CD4-positive, alpha-beta memory T cell (primary cell): ENCODE measurements around the gene HMOX1. TPM values are rescaled to one million over a fixed set of nuclear protein-coding genes. Genes with fewer than 3 reads are reported as not detected.
A peak's percentile ranks its signal among the peaks of the same experiment; 100 is the strongest.

Experiments used
- CTCF ChIA-PET: fragments of 350-600 bp; sonication (Branson Sonifier 250); formaldehyde crosslinking; loops from one replicate; lab custom pipeline; 2021; ENCODE audit warnings: inconsistent platforms; ENCODE audit not compliant: partially characterized antibody; lab: Charles Lee
- POLR2A ChIA-PET: fragments of 350-600 bp; sonication (Branson Sonifier 250); formaldehyde crosslinking; loops from one replicate; lab custom pipeline; 2021; ENCODE audit not compliant: partially characterized antibody; lab: Charles Lee
- DNase-seq, 5 donors: peaks; one replicate each; pipeline versions ENCODE4 v3.0.0 to v3.0.0-alpha.2; 2020 to 2022; ENCODE audit warnings: mixed read lengths in 1 of 5
- H3K27ac ChIP-seq: one replicate; pipeline ENCODE4 v1.7.0; 2013; ENCODE audit warnings: low read depth, low read length
- H3K27me3 ChIP-seq: 2 replicates; pipeline ENCODE4 v1.7.0; 2013; ENCODE audit warnings: mild to moderate bottlenecking, low read length, moderate library complexity; ENCODE audit not compliant: insufficient read depth
- H3K36me3 ChIP-seq: 2 replicates; pipeline ENCODE4 v1.7.0; 2013; ENCODE audit warnings: mild to moderate bottlenecking, low read length, moderate library complexity; ENCODE audit not compliant: insufficient read depth
- H3K4me1 ChIP-seq: 2 replicates; pipeline ENCODE4 v1.7.0; 2013; ENCODE audit warnings: mild to moderate bottlenecking, low read length, moderate library complexity; ENCODE audit not compliant: insufficient read depth
- H3K4me3 ChIP-seq, 2 donors: one replicate each; pipeline ENCODE4 v1.7.0; 2013; ENCODE audit warnings: low read length in 2 of 2, mild to moderate bottlenecking in 1 of 2
- H3K9me3 ChIP-seq, 2 donors: one replicate each; pipeline ENCODE4 v1.7.0; 2013; ENCODE audit warnings: low read length in 2 of 2, control low read depth in 1 of 2; ENCODE audit not compliant: control insufficient read depth in 1 of 2
- H3K27ac Mint-ChIP-seq, 7 donors: one replicate each; pipeline ENCODE4 v1.8.0; 2020 to 2021; ENCODE audit warnings: mixed read lengths in 7 of 7, mild to moderate bottlenecking in 6 of 7, inconsistent platforms in 3 of 7, moderate library complexity in 3 of 7
- H3K27me3 Mint-ChIP-seq, 2 donors: one replicate each; pipeline ENCODE4 v1.8.0; 2020 to 2021; ENCODE audit warnings: mixed read lengths in 2 of 2
- H3K36me3 Mint-ChIP-seq, 2 donors: one replicate each; pipeline ENCODE4 v1.8.0; 2020 to 2021; ENCODE audit warnings: mixed read lengths in 2 of 2, inconsistent platforms in 1 of 2, mild to moderate bottlenecking in 1 of 2
- H3K4me1 Mint-ChIP-seq, 4 donors: one replicate each; pipeline ENCODE4 v1.8.0; 2020 to 2021; ENCODE audit warnings: mixed read lengths in 4 of 4, mild to moderate bottlenecking in 1 of 4
- H3K4me3 Mint-ChIP-seq, 8 donors: one replicate each; pipeline ENCODE4 v1.8.0; 2020 to 2021; ENCODE audit warnings: mixed read lengths in 8 of 8, mild to moderate bottlenecking in 7 of 8, moderate library complexity in 6 of 8, inconsistent platforms in 3 of 8
- H3K9me3 Mint-ChIP-seq, 8 donors: one replicate each; pipeline ENCODE4 v1.8.0; 2020 to 2021; ENCODE audit warnings: mixed read lengths in 8 of 8, mild to moderate bottlenecking in 5 of 8, inconsistent platforms in 3 of 8, moderate library complexity in 1 of 8
- intact Hi-C: fragments of 100-400 bp; cut with micrococcal nuclease; formaldehyde crosslinking; loops from one replicate; pipeline ENCODE4 v1.15.1; 2023
- polyA plus RNA-seq, 2 donors: library from polyadenylated mRNA; unstranded; fragments of 300-500 nt; fragmentation: Illumina TruSeq; gene quantifications; one replicate each; pipeline ENCODE4 v1.2.3, GENCODE V29; 2021
- total RNA-seq, 2 experiments: library from RNA; stranded (reverse); gene quantifications; one replicate each; pipeline ENCODE4 v1.2.3, GENCODE V29; 2021

HMOX1 gene
- total and polyA plus RNA-seq, 4 experiments from 2014 or later, result 0.20 to 8.3 (median 7.7) TPM; not detected in 1

DNA sequence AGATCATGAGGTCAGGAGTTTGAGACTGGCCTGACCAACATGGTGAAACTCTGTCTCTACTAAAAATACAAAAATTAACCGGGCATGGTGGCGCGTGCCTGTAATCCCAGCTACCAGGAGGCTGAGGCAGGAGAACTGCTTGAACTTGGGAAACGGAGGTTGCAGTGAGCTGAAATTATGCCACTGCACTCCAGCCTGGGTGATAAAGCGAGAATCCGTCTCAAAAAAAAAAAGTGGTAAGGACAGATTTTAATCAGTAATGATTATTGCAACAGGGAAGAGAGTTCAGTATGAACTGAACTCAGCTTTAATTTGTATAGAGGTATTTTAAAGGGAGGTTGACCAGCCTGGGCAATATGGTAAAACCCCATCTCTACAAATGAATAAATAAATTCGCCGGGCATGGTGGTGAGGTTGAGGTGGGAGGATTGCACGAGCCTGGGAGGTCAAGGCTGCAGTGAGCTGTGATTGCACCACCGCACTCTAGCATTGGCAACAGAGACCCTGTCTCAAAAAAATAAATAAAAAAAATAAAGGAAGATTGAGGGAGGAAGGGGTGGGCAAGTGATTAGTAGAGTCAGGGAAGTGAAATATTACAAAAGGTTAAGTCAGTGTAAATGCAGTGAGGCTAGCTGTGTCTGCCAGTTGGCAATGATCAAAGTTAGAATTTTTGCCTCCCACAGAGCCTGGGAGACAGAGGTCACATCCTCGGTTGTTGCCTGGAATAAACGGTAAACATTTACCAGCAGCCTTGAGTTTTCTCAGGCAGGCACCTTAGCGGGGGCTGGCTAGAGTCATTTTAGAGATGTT is 16.4 kb downstream of the HMOX1 start:
- intact Hi-C loops, result loop anchor here (5.0 kb wide), 1 partner anchor 45 kb away; no protein-coding TSS in a partner anchor
- Histone ChIP-seq H3K4me1 (peaks cover 22% of the 10 kb centered on the region), H3K9me3 (no peaks in the 10 kb centered on the region), H3K36me3 (no peaks in the 10 kb centered on the region), H3K4me3 (no peak overlapping the region), H3K27ac (no peak overlapping the region), H3K27me3 (no peaks in the 10 kb centered on the region)
- H3K27ac Mint-ChIP-seq, result peak overlapping the region in 2 of 7 donors; percentile 29 to 66
- no peak for DNase-seq
- peaks cover 11 to 14% of the 10 kb centered on the region in 2 donors for H3K36me3 Mint-ChIP-seq
- ChIA-PET POLR2A (interaction anchor here (1.4 kb wide), 1 partner anchor 98 kb away, joined by 3 read pairs; the partner anchor contains the start of gene TOM1), CTCF (no interaction called here)
- H3K27me3 Mint-ChIP-seq, result no peaks in the 10 kb centered on the region
- peaks cover 8 to 26% (median 17%) of the 10 kb centered on the region in 4 donors for H3K4me1 Mint-ChIP-seq
- H3K9me3 Mint-ChIP-seq, result no peaks in the 10 kb centered on the region
- peak overlapping the region in 3 of 8 donors; percentile 29 to 40 (median 35) for H3K4me3 Mint-ChIP-seq

DNA sequence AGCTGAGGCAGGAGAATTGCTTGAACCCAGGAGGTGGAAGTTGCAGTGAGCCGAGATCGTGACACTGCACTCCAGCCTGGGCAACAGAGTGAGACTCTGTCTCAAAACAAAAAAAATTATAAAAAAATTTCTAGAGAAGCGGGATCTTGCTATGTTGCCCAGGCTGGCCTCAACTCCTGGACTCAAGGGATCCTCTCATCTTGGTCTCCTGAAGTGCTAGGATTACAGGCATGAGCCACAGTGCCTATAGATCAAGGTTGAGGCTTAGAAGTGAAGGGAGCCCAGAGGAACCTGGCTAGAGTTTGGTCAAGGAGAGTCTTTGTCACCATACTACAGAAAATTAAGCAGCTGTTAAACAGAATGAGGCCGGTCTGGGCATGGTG is 17.7 kb downstream of the HMOX1 start:
- Histone ChIP-seq H3K4me1 (peaks cover 22% of the 10 kb centered on the region), H3K9me3 (no peaks in the 10 kb centered on the region), H3K27me3 (no peaks in the 10 kb centered on the region), H3K27ac (no peak overlapping the region), H3K4me3 (no peak overlapping the region), H3K36me3 (peaks cover 8% of the 10 kb centered on the region)
- Mint-ChIP-seq H3K9me3 (no peaks in the 10 kb centered on the region), H3K36me3 (peaks cover 17 to 20% of the 10 kb centered on the region in 2 donors), H3K4me3 (peak overlapping the region; percentile 57 to 100 (median 99)), H3K27ac (peak overlapping the region in 4 of 7 donors; percentile 37 to 97 (median 66)), H3K27me3 (no peaks in the 10 kb centered on the region), H3K4me1 (peaks cover 11 to 33% (median 20%) of the 10 kb centered on the region in 4 donors)
- intact Hi-C loops, result loop anchor here (5.0 kb wide), 1 partner anchor 46 kb away; no protein-coding TSS in a partner anchor
- ChIA-PET CTCF (interaction anchor here (1.2 kb wide), 1 partner anchor 125 kb away, joined by 3 read pairs; no protein-coding TSS in a partner anchor), POLR2A (interaction anchor here (1.0 to 2.6 kb wide), 4 partner anchors 12 to 141 kb away, joined by 3 to 8 read pairs (median 4); partner anchors contain the start of genes HMGXB4 and TOM1)
- DNase-seq, result no peak

GRCh38 chr22:35399114-35399677 is 18.3 kb downstream of the HMOX1 start:
- peak overlapping the region; percentile 26 to 88 for H3K4me3 ChIP-seq
- peak overlapping the region; percentile 59 for H3K27ac ChIP-seq
- Mint-ChIP-seq H3K4me1 (peaks cover 11 to 33% (median 20%) of the 10 kb centered on the region in 4 donors), H3K27ac (peak overlapping the region; percentile 97 to 99 (median 97)), H3K27me3 (no peaks in the 10 kb centered on the region), H3K36me3 (peaks cover 22 to 27% of the 10 kb centered on the region in 2 donors), H3K9me3 (no peaks in the 10 kb centered on the region), H3K4me3 (peak overlapping the region; percentile 96 to 100 (median 99))
- ChIA-PET POLR2A (interaction anchor here (0.6 to 2.6 kb wide), 8 partner anchors 9 to 262 kb away, joined by 3 to 8 read pairs (median 4); partner anchors contain the start of genes HMGXB4 and TOM1), CTCF (interaction anchor here (1.2 kb wide), 1 partner anchor 125 kb away, joined by 3 read pairs; no protein-coding TSS in a partner anchor)
- H3K4me1 ChIP-seq, result peaks cover 22% of the 10 kb centered on the region
- H3K27me3 ChIP-seq, result no peaks in the 10 kb centered on the region
- intact Hi-C loops, result loop anchor here (5.0 kb wide), 1 partner anchor 47 kb away; no protein-coding TSS in a partner anchor
- H3K9me3 ChIP-seq, result no peaks in the 10 kb centered on the region
- DNase-seq, result no peak
- H3K36me3 ChIP-seq, result peaks cover 11% of the 10 kb centered on the region

- peaks cover 11% of the 10 kb centered on the region for H3K36me3 ChIP-seq
- H3K9me3 ChIP-seq, result no peaks in the 10 kb centered on the region
- Mint-ChIP-seq H3K4me1 (peaks cover 11 to 33% (median 20%) of the 10 kb centered on the region in 4 donors), H3K27me3 (no peaks in the 10 kb centered on the region), H3K27ac (peak within 1 kb of the TSS; percentile 97 to 99 (median 97)), H3K9me3 (no peaks in the 10 kb centered on the region), H3K4me3 (peak within 1 kb of the TSS; percentile 96 to 100 (median 99)), H3K36me3 (peaks cover 28 to 33% of the 10 kb centered on the region in 2 donors)
- H3K27me3 ChIP-seq, result no peaks in the 10 kb centered on the region
- ChIA-PET POLR2A (interaction anchor here (0.6 to 2.6 kb wide), 8 partner anchors 8 to 261 kb away, joined by 3 to 8 read pairs (median 4); partner anchors contain the start of genes HMGXB4 and TOM1), CTCF (interaction anchor here (1.2 kb wide), 1 partner anchor 126 kb away, joined by 3 read pairs; no protein-coding TSS in a partner anchor)
- peak within 1 kb of the TSS; percentile 59 for H3K27ac ChIP-seq
- peaks cover 22% of the 10 kb centered on the region for H3K4me1 ChIP-seq
- peak; percentile 97 to 98 (median 98) for DNase-seq
- H3K4me3 ChIP-seq, result peak within 1 kb of the TSS; percentile 88
- intact Hi-C loops, result loop anchor here (1.0 to 5.0 kb wide), 2 partner anchors 48 to 100 kb away; no protein-coding TSS in a partner anchor
These were observed 19.0 kb downstream of the HMOX1 start, which contains the start of gene MCM5 for GRCh38 chr22:35399678-35400500. Gene MCM5, plus strand, starts transcription at chr22:35400140. Its CDS starts 299 bp downstream, at chr22:35400439.

DNA sequence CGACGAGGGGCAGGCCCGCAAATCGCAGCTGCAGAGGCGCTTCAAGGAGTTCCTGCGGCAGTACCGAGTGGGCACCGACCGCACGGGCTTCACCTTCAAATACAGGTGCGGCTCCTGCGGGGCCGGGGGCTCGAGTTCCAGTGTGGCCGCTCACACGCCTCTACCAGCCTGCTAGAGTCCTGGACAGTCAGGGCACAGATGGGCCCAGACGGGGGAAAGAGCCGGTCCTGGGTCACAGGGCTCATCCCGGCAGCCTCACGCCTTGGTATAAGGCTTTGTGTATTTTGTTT is 19.6 kb downstream of the HMOX1 start:
- Histone ChIP-seq H3K36me3 (peaks cover 11% of the 10 kb centered on the region), H3K4me1 (peaks cover 22% of the 10 kb centered on the region), H3K9me3 (no peaks in the 10 kb centered on the region), H3K27ac (peak overlapping the region; percentile 54), H3K4me3 (peak overlapping the region; percentile 88), H3K27me3 (no peaks in the 10 kb centered on the region)
- ChIA-PET POLR2A (interaction anchor here (1.0 to 2.6 kb wide), 4 partner anchors 94 to 260 kb away, joined by 3 to 8 read pairs (median 4); partner anchors contain the start of genes HMGXB4 and TOM1), CTCF (no interaction called here)
- peak overlapping the region; percentile 96 to 100 (median 99) for H3K4me3 Mint-ChIP-seq
- intact Hi-C loops, result loop anchor here (1.0 kb wide), 1 partner anchor 100 kb away; no protein-coding TSS in a partner anchor
- H3K36me3 Mint-ChIP-seq, result peaks cover 28 to 36% of the 10 kb centered on the region in 2 donors
- no peaks in the 10 kb centered on the region for H3K9me3 Mint-ChIP-seq
- DNase-seq, result no peak
- peaks cover 11 to 33% (median 20%) of the 10 kb centered on the region in 4 donors for H3K4me1 Mint-ChIP-seq
- peak overlapping the region in 2 of 7 donors; percentile 43 to 97 for H3K27ac Mint-ChIP-seq
- no peaks in the 10 kb centered on the region for H3K27me3 Mint-ChIP-seq

DNA sequence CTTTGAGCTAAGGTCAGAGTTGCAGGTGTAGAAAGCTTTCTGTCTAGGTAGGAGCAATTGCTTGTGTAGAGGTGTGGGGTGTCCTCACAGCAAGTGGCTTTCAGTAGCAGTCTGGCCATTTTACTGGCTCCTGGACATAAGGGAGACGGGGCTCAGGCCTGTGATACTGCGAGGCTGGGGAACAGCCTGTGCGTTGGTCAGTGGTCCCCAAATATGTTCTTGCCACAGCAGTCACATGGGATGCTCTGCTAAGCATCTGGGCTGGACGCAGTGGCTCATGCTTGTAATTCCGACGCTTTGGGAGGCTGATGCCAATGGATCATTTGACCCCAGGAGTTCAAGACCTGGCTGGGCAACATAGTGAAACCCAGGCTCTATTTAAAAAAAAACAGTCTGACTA is 21.0 kb downstream of the HMOX1 start:
- peaks cover 11 to 33% (median 20%) of the 10 kb centered on the region in 4 donors for H3K4me1 Mint-ChIP-seq
- no peaks in the 10 kb centered on the region for H3K27me3 Mint-ChIP-seq
- CTCF ChIA-PET, result no interaction called here
- no peaks in the 10 kb centered on the region for H3K9me3 Mint-ChIP-seq
- no peak overlapping the region for H3K4me3 ChIP-seq
- H3K36me3 Mint-ChIP-seq, result peaks cover 35 to 46% of the 10 kb centered on the region in 2 donors
- POLR2A ChIA-PET, result no interaction called here
- no peaks in the 10 kb centered on the region for H3K9me3 ChIP-seq
- peak overlapping the region in 2 of 7 donors; percentile 62 to 80 for H3K27ac Mint-ChIP-seq
- peaks cover 19% of the 10 kb centered on the region for H3K36me3 ChIP-seq
- H3K27ac ChIP-seq, result no peak overlapping the region
- no peaks in the 10 kb centered on the region for H3K27me3 ChIP-seq
- H3K4me1 ChIP-seq, result peaks cover 22% of the 10 kb centered on the region
- intact Hi-C loops, result no loop called here
- no peak for DNase-seq
- peak overlapping the region in 5 of 8 donors; percentile 41 to 90 (median 82) for H3K4me3 Mint-ChIP-seq
